Activated CD4-positive, CD25-positive, alpha-beta regulatory T cell (primary cell): ENCODE results near the gene BICC1.
"Not testable (repeated sequence)": the region's sequence is repeated elsewhere in the genome, so short reads cannot be mapped to it uniquely, and the experiment has no call there.

Experiments
- DNase-seq, 4 experiments: peaks; one replicate each; lab custom pipeline; 2025; lab: John Stamatoyannopoulos, UW

BICC1 gene

DNA sequence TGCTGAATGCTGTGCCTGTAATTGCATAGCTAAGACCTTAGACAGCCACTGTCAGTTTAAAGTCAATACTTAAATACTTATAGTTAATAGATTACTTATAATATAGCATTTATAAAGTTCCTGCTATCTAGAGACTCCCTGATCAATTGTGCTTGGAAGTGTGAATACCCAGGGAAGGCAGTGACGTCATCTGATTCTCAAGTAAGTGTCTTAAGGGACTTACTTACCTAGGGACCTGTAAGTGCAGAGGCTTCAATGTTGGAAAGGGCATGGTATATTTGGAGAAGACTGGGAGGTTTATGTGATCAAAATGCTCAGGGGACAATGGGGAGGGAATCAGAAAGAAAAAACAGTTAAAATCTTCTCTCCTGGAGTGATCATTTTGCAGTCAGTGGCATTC is 55.0 kb downstream of the BICC1 start:
- no peak for DNase-seq

DNA sequence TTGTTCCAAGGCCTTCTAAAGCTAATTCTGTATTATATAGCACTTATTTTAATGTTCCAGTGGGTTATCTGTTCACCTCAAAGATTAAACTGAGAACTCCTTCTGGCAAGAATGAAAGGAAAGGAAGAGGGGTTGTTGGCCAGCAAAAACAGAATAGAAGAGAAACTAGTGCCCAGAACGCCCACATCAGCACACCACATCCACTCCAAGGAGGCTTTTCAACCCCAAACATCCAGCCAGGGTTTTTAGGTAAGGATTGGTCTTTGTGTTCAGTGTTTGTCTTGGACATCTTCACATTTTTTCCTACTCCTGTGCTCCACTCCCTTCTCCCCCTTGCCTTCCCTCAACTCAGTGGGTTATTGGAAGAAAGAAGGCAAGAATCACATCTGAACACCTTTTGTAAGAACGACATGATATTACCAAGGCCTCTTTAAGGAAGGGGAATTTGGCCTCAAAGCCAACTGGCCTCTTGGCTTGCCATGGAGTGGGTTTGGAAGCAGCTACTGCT is 55.8 kb downstream of the BICC1 start:
- DNase-seq, result no peak

DNA sequence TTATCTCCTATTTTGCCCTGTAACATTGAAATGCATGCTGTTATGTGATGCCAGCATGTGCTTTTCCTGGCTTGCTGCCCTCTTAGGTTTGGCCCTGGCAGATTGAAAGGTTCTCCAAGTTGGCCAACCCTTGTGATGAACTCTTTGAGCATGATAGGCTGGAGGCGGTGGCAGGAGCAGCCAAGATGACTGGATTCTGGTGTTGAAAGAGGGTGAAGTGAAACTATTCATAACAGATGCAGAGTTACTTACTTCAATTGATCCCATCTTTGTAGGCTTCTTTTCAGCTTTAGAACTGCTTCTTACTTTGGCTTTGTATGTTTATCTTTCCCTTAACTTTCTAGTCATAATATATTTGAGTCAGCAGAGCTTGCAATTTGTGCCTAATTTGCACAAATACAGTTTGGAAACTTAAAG is 57.6 kb downstream of the BICC1 start:
- DNase-seq, result no peak

DNA sequence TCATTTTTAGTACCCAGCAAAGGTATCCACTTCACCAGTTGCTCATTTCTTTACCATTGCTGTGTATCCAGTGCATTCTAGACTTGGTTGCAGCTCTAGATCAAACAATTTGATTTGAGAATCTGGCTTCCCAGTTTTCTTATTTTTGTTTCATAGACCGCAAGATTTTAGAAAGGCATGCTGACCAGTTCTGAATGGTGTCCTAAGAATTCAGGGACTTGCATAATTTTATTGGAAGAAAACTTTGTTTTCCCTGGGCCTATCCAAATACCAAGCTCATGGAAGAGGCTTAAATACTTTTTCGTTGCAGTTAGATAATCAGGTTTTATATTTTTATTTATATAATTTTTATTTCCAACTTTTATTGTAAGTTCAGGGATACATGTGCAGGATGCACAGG is 58.3 kb downstream of the BICC1 start:
- no peak for DNase-seq

DNA sequence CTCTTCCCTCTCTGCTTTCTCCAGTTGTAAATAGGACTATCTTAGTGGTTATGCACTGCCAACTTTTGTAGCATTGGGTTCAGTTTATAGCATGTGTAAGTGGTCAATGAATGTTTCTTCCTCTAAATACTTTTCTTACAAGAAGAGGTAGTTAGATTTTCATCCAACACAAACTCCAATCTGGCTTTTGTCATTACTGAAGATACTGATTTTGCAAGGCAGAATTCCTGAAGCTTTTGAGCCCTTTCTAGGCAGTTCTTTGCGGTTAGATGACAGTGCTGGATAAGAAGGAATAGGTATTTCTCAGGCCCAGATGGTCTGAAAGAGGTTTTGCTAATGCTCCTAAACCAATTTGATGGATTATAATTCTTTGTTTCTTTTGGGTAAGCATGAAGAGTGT is 60.5 kb downstream of the BICC1 start:
- DNase-seq, result no peak

DNA sequence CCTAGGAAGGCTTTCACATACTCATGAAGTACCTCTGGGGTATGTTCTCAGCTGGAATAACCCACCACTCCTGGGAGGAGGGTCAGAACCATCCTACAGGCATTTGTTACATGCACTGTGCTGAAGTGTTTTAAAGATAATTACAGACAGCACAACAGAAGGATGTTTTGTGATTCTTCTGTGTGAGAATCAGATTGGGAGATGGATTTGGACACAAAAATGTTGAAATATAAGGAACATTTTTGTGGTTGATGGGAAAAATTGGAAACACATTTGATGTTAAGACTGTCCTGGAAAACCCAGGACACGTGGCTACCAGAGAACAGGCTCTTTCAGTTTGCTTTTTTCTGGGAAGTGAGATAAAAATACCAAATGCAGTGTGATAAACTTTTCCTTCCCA is 61.4 kb downstream of the BICC1 start:
- DNase-seq, result no peak

DNA sequence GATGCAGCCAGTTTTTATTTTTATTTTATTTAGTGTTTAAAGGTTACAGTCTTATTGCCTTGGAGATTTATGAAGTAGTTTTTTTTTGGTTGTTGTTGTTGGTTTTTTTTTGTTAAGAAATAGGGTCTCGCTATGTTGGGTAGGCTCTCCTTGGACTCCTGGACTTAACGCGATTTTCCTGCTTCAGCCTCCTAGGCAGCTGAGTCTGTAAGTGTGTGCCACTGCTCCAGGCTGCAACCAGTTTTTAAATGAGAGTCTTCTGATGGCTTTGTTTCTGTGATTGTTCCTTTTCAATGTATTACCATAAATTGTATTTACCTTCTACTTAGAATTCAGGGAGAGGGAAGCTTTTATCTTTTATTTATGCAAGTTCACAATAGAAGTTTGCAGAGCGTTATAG is 62.8 kb downstream of the BICC1 start:
- DNase-seq, result no peak

DNA sequence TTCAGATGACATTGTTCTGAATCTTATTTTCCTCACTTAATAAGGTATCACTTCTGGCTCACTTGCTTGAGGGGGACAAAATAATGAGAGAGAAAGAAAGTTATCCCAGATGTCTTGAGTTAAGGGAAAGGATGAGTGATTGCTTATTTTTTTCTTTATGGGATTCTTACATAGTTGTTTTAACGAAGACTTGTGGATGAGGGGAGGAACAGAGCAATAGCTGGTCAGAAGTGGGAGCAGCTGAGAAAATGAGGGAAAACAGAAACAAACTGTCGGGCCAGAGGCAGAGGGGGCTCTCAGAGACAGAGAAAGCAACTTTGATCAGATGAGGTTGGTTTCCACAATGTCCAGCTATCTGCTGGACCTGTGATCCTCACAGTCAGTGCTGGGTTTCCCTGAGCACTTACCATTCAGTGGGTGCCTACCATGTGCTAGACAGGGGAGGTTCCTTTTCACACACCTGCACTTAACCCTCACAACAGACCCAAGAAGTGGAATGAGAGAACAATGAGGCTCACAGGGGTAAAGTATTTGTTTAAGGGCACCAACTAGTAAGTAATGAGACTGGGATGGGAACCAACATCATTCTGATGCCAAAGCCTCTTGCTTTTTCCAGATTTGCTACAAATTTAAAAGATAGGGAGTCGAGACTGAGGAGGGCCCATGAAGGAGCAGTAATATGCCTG is 64.2 kb downstream of the BICC1 start:
- no peak for DNase-seq

DNA sequence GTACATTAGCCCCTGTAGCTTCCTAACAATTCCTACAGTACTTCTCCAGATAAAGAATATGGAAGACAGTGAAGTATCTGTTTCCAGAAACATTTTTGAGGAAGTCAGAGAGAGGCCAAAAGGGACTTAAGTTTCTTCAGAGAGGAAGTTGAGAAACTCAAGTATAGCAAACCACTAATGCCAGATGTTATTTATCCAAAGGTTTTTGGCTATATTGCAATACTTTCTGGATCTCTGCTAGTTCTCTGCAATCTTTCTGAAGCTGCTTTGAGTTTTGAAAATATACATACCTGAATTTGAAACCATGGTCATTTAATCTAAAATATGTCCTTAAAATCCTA is 64.7 kb downstream of the BICC1 start:
- no peak for DNase-seq

DNA sequence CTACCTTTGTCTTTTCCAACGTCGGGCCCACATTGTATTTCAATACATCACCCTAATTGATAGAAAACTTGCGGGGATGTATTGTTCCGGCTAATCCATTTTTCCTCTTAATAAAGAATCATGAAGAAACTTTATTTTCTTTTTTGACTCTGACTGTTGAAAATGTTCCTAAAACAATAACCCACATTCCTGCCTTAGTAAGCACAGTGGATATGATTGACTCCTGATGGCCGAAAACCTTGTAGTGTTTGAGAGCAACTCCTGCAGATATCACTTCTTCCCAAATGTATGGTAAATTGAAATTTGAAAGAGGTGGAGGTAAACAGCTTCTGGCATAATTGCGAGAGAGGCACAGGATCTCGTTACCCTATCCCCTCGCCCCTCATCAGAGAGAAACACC is 65.7 kb downstream of the BICC1 start:
- DNase-seq, result no peak

DNA sequence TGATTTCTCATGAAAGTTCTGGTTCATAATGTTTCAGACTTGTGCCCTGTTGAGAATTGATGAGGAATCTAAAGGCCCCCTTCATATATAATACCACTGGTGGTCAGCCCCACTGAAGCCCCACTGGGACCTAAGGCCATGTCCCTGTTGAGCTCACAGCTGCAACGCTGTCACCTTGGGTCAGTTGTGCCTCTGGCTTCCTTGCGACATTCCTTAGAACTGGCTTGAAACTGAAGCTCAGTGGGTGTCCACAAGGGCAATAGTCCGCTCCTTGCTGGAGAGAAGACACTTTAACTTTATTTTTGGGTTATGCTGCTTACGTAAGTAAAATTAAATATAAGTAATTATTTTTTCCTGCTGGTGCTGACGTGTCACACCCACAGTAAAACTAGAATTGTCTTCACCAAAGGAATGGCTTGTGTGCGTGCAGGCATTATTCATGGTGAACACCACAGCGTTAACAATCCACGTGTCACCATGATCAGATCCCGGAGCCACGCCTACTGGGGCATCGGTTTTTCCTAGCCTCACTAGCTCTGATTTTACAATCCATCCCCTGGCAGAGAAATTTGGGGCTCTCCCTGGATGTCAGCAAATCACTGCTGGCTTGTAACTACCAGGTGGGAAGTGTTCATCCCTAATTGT is 66.5 kb downstream of the BICC1 start:
- no peak for DNase-seq

DNA sequence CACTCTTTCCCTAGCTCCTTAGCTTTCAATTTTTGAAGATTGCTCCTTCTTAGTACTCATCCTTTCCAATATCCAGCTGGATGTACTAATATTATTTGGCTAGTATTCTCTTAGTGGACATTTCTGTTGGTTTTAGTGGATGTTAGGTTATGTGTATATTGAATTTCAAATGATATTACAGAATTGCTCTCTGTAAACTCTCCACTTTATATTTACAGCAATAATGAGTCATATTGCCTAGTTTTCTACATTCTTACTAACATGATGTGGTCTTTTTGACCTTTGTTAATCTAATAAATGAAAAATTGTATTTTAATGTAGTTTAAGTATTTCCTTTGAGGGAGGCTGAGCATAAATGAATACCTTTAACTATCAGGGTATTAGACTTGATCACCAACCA is 69.4 kb downstream of the BICC1 start:
- DNase-seq, result no peak

DNA sequence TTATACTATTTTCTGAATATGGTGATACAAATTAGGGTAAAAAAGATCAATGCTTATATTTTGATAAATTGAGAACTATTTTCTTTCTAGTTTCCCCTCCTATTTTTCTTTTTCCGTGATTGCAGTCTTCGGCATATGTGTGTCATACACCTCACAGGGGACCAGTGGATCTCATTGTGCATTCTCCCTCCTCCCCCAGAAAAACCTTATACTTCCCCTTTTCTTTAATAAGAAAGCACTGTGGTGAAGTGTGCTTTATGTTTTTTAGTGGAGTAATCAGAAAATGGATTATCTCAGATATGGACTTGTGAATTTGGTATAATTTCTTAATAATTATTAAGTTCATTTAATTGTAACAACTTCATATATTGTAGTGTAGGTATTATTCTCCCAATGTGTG is 72.8 kb downstream of the BICC1 start:
- no peak for DNase-seq

DNA sequence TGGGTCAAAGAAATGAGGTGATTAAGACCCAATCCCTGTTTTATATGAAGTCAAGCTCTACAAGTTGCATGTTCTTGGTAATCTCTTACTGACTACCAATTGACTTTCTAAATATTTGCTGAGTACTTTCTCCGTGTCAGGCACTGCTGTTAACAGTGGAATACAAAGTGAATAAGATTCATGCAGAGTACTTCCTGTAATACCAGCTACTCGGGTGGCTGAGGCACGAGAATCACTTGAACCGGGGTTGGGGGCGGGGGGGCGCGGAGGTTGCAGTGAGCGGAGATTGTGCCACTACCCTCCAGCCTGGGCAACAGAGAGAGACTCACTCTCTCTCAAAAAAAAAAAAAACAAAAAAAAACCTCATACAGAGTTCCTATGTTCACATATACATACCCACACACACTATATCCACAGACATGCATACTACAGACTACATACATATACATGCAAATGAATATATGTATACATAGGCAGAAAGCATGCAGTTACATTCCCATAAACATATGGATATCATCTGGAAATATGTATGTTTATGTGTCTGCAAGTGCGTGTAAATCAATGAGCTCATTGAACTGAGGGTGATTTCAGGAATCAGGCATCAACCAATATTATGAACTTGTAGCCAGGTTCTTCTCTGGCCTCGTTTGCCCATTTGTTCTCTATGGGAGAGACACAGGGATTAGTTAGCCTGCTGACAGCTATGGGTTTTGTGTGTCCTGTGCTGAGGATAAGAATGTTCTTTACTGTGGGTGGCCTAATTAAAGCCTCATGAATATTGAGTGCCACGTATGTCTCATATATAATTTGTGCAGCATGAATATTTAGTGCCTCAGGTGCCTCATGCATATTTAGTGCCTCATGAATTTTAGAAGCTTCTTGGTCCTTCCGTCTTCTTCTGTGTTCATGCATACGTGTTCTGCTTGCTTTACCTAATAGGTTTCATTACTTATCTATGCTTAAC is 73.9 kb downstream of the BICC1 start:
- no peak for DNase-seq

DNA sequence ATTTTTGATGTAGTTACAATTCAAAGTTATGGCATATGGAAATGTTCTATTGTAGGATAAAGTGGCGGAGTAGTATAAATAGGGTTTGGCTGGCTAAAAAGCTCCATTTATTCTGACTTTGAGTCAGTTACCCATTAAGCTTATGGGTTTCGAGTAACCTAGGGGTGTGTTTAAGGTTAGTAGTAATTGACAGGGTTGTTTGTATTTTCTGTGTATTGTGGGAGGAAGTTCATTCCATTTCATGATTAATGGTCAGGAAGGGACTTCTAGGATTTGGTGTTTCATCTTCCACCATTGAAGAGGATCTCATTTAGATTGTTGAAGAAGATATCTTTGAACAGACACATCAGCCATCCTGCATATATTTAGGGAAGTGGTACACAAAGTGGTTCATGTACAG is 75.0 kb downstream of the BICC1 start:
- no peak for DNase-seq

DNA sequence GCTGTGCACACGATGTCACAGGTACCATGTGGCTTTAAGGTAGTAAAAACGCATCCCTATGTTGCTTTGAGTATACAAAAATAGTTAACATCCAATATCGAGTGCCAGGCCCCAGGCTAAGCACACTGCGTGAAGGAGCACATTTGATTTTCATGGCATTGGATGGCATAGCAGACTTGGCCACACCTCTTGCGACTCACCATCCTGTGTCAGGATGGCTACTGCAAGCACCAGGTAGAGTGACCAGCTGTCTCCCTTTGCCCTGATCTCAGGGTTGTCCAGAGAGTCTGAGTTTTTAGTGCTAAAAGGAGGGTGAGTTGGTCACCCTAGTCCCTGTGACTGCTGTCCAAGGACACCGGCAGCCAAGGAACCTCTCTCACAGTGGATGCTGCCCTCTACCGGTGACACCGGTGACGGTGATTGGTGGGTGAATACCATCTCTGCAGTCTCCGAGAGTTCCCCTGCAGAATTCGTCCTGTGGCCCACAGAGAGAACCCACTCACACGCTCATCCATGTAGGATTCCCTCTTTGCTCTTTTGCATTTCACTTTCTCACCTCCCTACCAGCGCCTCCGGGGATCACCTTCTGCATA is 76.1 kb downstream of the BICC1 start:
- no peak for DNase-seq

DNA sequence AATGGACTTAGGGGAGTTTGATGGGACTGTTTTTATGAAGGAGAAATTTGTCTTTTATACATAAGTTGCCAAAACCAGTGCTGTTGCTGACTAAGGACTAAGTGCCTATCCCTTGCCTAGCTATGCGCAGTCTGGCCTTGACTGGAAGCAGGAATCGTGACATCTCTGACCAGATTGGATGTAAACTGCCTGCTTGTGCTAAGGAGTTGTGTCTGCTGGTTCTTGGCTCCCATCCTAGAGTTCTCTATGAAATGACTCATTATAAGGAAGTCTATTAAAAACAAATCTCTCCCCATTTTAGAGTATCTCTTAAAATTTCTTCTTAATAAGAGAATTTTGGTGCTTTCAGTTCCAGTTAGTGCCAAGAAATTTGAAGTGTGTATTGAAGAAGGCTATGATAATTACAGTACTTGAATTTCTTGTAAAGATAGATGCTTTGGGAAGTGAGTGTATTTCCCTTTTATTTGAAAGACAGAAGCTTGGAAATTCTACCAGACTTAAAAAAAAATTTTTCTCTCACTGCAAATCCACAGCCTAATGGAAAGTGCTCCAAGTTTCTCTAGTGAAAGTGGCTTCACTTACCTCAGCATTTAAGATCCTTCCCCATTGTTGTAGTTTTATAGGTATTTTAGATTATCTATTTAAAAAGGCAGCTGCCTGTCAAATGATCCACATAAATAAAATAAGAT is 77.6 kb downstream of the BICC1 start:
- no peak for DNase-seq

DNA sequence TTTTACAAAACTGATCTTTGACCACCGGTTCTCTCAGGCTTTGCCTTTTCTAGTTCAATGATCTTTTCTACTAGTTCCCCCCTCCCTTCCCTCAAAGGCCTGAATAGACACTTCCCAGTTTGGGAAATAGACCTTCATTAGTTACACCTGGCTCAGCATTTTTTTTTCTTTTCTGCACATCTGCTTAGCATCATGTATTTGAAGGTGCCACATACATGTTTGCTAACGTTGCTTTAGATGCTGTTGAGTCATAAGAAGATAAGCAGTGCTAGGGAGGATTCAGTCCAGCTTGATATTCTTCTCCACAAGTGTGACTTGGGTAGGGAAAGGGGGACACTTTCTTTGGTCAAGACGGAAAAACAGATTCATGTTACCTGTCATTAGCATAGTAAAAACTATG is 78.3 kb downstream of the BICC1 start:
- no peak for DNase-seq

DNA sequence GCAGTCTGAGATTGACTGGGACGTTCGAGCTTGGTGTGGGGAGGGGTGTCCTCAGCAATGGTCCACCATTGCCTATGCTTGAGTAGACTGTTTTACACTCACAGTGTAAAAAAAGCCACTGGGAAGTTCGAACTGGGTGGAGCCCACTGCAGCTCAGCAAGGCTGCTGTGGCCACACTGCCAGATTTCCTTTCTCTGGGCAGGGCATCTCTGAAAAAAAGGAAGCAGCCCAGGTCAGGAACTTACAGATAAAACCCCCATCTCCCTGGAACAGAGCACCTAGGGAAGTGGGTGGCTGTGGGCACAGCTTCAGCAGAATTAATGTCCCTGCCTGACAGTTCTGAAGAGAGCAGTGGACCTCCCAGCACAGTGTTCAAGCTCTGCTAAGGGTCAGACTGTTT is 80.3 kb downstream of the BICC1 start:
- no peak for DNase-seq

DNA sequence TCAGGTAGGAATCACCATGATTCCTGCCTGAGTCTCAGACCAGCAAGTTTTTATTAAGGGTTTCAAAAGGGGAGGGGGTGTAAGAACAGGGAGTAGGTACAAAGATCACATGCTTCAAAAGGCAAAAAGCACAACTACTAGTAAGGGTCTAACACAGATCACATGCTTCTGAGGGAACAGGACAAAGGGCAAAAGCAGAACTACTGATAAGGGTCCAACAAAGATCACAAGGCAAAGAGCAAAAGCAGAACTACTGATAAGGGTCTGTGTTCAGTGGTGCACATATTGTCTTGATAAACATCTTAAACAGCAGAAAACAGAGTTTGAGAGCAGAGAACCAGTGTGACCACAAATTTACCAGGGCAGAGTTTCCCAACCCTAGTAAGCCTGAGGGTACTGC is 84.5 kb downstream of the BICC1 start:
- not testable (repeated sequence) for DNase-seq

DNA sequence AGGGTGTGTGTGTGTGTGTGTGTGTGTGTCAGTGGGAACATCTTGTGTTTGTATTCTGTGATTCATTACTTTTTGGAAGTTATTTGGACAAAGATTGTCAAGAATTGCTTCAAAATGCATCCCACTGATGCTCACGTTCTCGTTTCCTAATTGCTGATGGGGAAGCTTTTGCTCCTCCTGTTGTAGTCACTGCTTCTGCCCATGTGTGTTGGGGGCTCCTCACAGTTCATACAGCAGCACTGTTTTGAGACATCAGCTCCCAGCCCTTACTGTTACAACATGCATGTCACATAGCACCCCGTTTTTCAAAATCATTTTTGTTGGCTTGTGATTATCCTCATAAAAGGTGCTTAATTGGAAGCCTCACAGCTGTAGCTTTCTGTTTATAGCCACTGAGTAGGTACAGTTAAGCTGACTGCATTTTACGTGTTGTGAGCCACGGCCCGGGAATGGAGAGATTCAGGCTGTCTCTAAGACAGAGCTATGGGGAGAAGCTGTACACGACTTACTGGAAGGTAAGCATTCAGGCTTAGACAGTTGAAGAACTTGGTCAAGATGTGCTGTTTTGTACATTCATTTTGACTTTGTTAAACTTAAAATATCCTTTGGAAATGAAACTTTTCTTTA is 87.4 kb downstream of the BICC1 start:
- DNase-seq, result no peak
